Type B pancreatic cell (in vitro differentiated cells): ENCODE results near the gene BARHL1. TPM values are rescaled to one million over a fixed set of nuclear protein-coding genes. Genes with fewer than 3 reads are reported as not detected.
"Not testable (repeated sequence)": the region's sequence is repeated elsewhere in the genome, so short reads cannot be mapped to it uniquely, and the experiment has no call there.

Experiments used
- DNase-seq: peaks from one replicate; pipeline ENCODE4 v3.0.0; 2021; ENCODE audit warnings: mixed read lengths; ENCODE audit not compliant: unreplicated experiment; ENCODE audit errors: extremely low spot score
- H3K27ac Mint-ChIP-seq: 2 replicates; pipeline ENCODE4 v1.8.0; 2021; ENCODE audit warnings: mild to moderate bottlenecking, mixed read lengths
- H3K27me3 Mint-ChIP-seq: 2 replicates; pipeline ENCODE4 v1.8.0; 2021; ENCODE audit warnings: mixed read lengths
- H3K36me3 Mint-ChIP-seq: 2 replicates; pipeline ENCODE4 v1.8.0; 2021; ENCODE audit warnings: mixed read lengths
- H3K4me1 Mint-ChIP-seq: one replicate; pipeline ENCODE4 v1.8.0; 2021; ENCODE audit warnings: mixed read lengths; ENCODE audit not compliant: unreplicated experiment
- H3K4me3 Mint-ChIP-seq: 2 replicates; pipeline ENCODE4 v1.8.0; 2021; ENCODE audit warnings: mild to moderate bottlenecking, mixed read lengths
- H3K9me3 Mint-ChIP-seq: 2 replicates; pipeline ENCODE4 v1.8.0; 2021; ENCODE audit warnings: mixed read lengths
- CTCF ChIP-seq: fragments of 200-600 bp; sonication (generic); conservative IDR thresholded peaks from 2 replicates; pipeline ENCODE4 v1.5.0; 2021; ENCODE audit warnings: antibody characterized with exemption, mild to moderate bottlenecking
- total RNA-seq: library from RNA; stranded (reverse); gene quantifications from 2 replicates; pipeline ENCODE4 v1.2.1, GENCODE V29; 2021; ENCODE audit warnings: low replicate concordance

Gene BARHL1
- total RNA-seq, 1 donor from 2014 or later = 0.14 TPM

- Mint-ChIP-seq H3K4me1 (peaks cover 16% of the 10 kb centered on the region), H3K4me3 (no peak overlapping the region), H3K27me3 (peaks cover 66% of the 10 kb centered on the region)
Measured at GRCh38 chr9:132557159-132557558, 25.2 kb upstream of the BARHL1 start.

GRCh38 chr9:132559711-132560110 is 22.7 kb upstream of the BARHL1 start:
- H3K4me1 Mint-ChIP-seq = peaks cover 19% of the 10 kb centered on the region
- no peak for DNase-seq
- no peak overlapping the region for H3K27ac Mint-ChIP-seq
- TF ChIP-seq CTCF = no peak
- H3K9me3 Mint-ChIP-seq = peaks cover 6% of the 10 kb centered on the region
- H3K36me3 Mint-ChIP-seq = no peaks in the 10 kb centered on the region
- H3K4me3 Mint-ChIP-seq = no peak overlapping the region
- H3K27me3 Mint-ChIP-seq = peaks cover 71% of the 10 kb centered on the region

More at GRCh38 chr9:132557159-132557558, 25.2 kb upstream of the BARHL1 start:
- no peak for TF ChIP-seq CTCF
- DNase-seq = no peak
- Mint-ChIP-seq H3K9me3 (peaks cover 6% of the 10 kb centered on the region), H3K36me3 (no peaks in the 10 kb centered on the region), H3K27ac (no peak overlapping the region)

GRCh38 chr9:132560616-132561202 is 21.7 kb upstream of the BARHL1 start:
- no peak overlapping the region for H3K4me3 Mint-ChIP-seq
- no peaks in the 10 kb centered on the region for H3K36me3 Mint-ChIP-seq
- H3K27ac Mint-ChIP-seq = no peak overlapping the region
- TF ChIP-seq CTCF = no peak
- H3K9me3 Mint-ChIP-seq = peaks cover 6% of the 10 kb centered on the region
- peaks cover 16% of the 10 kb centered on the region for H3K4me1 Mint-ChIP-seq
- DNase-seq = no peak
- peaks cover 67% of the 10 kb centered on the region for H3K27me3 Mint-ChIP-seq

GRCh38 chr9:132562306-132562573 is 20.2 kb upstream of the BARHL1 start:
- DNase-seq = no peak
- H3K9me3 Mint-ChIP-seq = peaks cover 6% of the 10 kb centered on the region
- H3K36me3 Mint-ChIP-seq = no peaks in the 10 kb centered on the region
- peaks cover 12% of the 10 kb centered on the region for H3K4me1 Mint-ChIP-seq
- no peak overlapping the region for H3K27ac Mint-ChIP-seq
- TF ChIP-seq CTCF = no peak
- no peak overlapping the region for H3K4me3 Mint-ChIP-seq
- H3K27me3 Mint-ChIP-seq = peaks cover 64% of the 10 kb centered on the region

- TF ChIP-seq CTCF = no peak
- Mint-ChIP-seq H3K4me1 (peaks cover 12% of the 10 kb centered on the region), H3K36me3 (no peaks in the 10 kb centered on the region), H3K4me3 (no peak overlapping the region), H3K27ac (no peak overlapping the region), H3K9me3 (peaks cover 2% of the 10 kb centered on the region), H3K27me3 (peaks cover 58% of the 10 kb centered on the region)
- DNase-seq = no peak
Measured at GRCh38 chr9:132564526-132564925, 17.9 kb upstream of the BARHL1 start.

GRCh38 chr9:132568787-132569186 is 13.6 kb upstream of the BARHL1 start:
- not testable (repeated sequence) for H3K27ac Mint-ChIP-seq, H3K4me3 Mint-ChIP-seq

More at GRCh38 chr9:132568787-132569186, 13.6 kb upstream of the BARHL1 start:
- not testable (repeated sequence) for H3K4me1 Mint-ChIP-seq, H3K36me3 Mint-ChIP-seq, DNase-seq, H3K9me3 Mint-ChIP-seq
- peaks cover 54% of the 10 kb centered on the region for H3K27me3 Mint-ChIP-seq
